ENCODE results near the gene RNH1.

RNH1 gene

DNA sequence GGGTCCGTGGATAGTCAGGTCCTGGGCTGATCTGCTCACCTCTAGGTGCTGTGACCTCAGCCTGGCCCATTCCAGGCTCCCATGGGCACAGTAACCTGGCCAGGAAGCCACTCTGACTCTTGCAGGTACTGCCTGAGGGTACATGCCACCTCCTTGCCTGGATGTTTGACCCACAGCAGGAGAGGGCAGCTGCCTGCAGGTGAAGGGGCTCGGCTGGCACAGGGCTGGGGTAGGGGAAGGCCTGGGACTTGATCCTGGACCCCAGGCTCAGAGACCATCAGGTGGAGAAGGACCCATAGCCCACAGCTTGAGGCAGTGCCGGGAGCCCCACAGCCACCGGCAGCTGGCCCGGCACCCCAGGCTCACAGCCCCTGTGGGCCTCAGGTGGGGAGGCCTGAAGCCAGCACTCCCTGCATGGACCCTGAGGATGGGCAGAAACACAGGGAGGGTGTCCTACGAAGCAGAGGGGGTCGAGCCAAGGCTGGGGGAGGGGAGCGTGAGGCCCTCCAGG, 33.0 kb upstream of the RNH1 start:
- H4K20me1 ChIP-seq (ENCODE audit: control insufficient read depth, insufficient read depth, low read depth, low read length): no peaks in the 10 kb centered on the region
- H3K4me2 ChIP-seq (ENCODE audit: low read length): no peak overlapping the region
- no peaks in the 10 kb centered on the region for H3K27me3 ChIP-seq (ENCODE audit: control insufficient read depth, low read length)
- H3K27ac ChIP-seq (ENCODE audit: low read depth, low read length): no peak overlapping the region
- H3F3A ChIP-seq (ENCODE audit: control insufficient read depth, insufficient read depth): peaks cover 10% of the 10 kb centered on the region
- H3K4me3 ChIP-seq (ENCODE audit: low read length): no peak overlapping the region
- H3K9me2 ChIP-seq (replicated peaks; ENCODE audit: control insufficient read depth, low read length): no peaks in the 10 kb centered on the region
- TF ChIP-seq, protein P1, sequence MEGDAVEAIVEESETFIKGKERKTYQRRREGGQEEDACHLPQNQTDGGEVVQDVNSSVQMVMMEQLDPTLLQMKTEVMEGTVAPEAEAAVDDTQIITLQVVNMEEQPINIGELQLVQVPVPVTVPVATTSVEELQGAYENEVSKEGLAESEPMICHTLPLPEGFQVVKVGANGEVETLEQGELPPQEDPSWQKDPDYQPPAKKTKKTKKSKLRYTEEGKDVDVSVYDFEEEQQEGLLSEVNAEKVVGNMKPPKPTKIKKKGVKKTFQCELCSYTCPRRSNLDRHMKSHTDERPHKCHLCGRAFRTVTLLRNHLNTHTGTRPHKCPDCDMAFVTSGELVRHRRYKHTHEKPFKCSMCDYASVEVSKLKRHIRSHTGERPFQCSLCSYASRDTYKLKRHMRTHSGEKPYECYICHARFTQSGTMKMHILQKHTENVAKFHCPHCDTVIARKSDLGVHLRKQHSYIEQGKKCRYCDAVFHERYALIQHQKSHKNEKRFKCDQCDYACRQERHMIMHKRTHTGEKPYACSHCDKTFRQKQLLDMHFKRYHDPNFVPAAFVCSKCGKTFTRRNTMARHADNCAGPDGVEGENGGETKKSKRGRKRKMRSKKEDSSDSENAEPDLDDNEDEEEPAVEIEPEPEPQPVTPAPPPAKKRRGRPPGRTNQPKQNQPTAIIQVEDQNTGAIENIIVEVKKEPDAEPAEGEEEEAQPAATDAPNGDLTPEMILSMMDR (IDR thresholded peaks at IDR 0.05; ENCODE audit: low read depth, low read length, poor library complexity, severe bottlenecking): no peak
- TF ChIP-seq EZH2phosphoT487 (IDR thresholded peaks at IDR 0.05; ENCODE audit: borderline replicate concordance, low read length): no peak
- no peaks in the 10 kb centered on the region for H3K36me3 ChIP-seq (ENCODE audit: control insufficient read depth, low read length)
- H3K4me1 ChIP-seq (ENCODE audit: control insufficient read depth, low read length): peaks cover 31% of the 10 kb centered on the region
- H3K79me2 ChIP-seq (ENCODE audit: control insufficient read depth, low read length): peaks cover 3% of the 10 kb centered on the region; the same call in 1 of the 2 replicates
- no peaks in the 10 kb centered on the region for H3K9me3 ChIP-seq (ENCODE audit: control insufficient read depth, insufficient read depth, low read length)

DNA sequence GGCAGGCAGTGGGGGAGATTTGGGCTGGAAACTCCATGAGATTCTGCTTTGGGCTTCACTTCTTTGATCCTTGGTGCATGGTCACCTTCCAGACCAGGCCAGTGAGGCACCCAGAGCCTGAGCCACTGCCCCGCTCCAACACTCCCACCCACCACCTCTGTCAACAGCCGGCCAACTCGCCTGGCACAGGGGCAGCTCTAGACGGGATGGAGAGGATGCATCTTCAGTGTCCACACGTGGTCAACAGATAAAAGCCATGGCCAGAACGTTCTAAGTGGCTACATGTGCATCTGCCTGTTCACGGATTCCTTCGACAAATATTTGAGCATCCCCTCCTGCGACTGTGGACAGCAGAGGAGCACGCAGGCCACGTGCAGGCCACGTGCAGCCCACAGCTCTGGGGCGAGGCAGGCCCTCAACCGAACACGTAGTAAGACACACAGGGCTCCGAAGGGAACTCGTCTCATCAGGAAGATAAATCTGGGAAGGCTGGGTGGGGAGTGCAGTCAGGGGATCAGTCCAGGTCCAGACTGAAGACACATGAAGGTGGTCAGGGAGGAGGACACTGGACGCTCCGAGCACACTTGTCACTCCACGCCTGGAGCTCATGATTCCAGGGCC, 31.5 kb upstream of the RNH1 start:
- peaks cover 42% of the 10 kb centered on the region for H3K4me1 ChIP-seq (ENCODE audit: control insufficient read depth, low read length)
- H3K9me2 ChIP-seq (replicated peaks; ENCODE audit: control insufficient read depth, low read length): no peaks in the 10 kb centered on the region
- peak overlapping the region; percentile 83; the same call in 1 of the 2 replicates for H3K4me3 ChIP-seq (ENCODE audit: low read length)
- H3F3A ChIP-seq (ENCODE audit: control insufficient read depth, insufficient read depth): peaks cover 10% of the 10 kb centered on the region
- H3K79me2 ChIP-seq (ENCODE audit: control insufficient read depth, low read length): peaks cover 18% of the 10 kb centered on the region
- no peaks in the 10 kb centered on the region for H3K27me3 ChIP-seq (ENCODE audit: control insufficient read depth, low read length)
- no peak overlapping the region for H3K27ac ChIP-seq (ENCODE audit: low read depth, low read length)
- no peaks in the 10 kb centered on the region for H3K9me3 ChIP-seq (ENCODE audit: control insufficient read depth, insufficient read depth, low read length)
- peak overlapping the region; percentile 71 for H3K4me2 ChIP-seq (ENCODE audit: low read length)
- H4K20me1 ChIP-seq (ENCODE audit: control insufficient read depth, insufficient read depth, low read depth, low read length): no peaks in the 10 kb centered on the region
- TF ChIP-seq, protein P1 (IDR thresholded peaks at IDR 0.05; ENCODE audit: low read depth, low read length, poor library complexity, severe bottlenecking): no peak
- TF ChIP-seq EZH2phosphoT487 (IDR thresholded peaks at IDR 0.05; ENCODE audit: borderline replicate concordance, low read length): no peak
- H3K36me3 ChIP-seq (ENCODE audit: control insufficient read depth, low read length): peaks cover 7% of the 10 kb centered on the region

DNA sequence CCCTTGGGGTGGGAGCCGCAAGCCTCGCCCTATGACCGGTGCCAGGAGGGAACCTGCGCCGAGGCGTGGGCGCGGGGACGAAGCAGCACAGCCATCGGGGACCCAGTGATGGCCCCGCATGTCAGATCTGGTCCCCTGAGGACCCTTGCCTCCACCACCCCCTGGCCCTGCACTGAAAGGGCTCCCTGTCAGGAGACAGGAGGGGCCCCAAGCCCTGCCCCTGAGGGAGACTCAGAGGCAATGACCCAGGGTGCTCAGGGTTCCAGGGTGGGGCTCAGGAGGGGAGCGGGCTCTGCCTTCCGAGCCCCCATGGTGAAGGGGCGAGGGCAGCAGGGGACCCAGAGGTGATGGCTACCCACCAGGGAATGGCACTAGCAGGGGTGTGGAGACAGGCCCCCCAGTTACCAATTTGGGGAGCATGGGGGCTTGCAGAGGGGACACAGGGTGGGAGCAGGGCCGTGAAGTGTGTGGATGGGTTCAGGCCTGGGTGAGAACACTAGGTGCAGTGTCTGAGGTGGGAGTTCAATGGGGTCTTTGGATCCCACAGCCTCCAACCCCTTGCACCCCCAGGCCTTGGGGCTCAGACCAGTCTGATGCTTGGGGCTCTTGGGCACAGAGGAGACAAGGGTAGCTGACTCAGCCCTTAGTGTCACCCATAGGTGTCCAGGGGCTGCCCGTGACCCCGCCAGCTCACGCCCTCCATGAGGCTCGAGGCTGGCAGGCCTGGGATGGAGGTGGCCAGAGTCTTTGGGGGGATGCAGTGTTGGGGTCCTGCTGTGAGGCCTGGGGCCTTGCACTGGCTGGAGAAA, 30.8 kb upstream of the RNH1 start:
- Histone ChIP-seq H3K36me3 (ENCODE audit: control insufficient read depth, low read length) (peaks cover 14% of the 10 kb centered on the region), H3K79me2 (ENCODE audit: control insufficient read depth, low read length) (peaks cover 20% of the 10 kb centered on the region), H4K20me1 (ENCODE audit: control insufficient read depth, insufficient read depth, low read depth, low read length) (no peaks in the 10 kb centered on the region), H3K4me1 (ENCODE audit: control insufficient read depth, low read length) (peaks cover 42% of the 10 kb centered on the region), H3K4me2 (ENCODE audit: low read length) (peak overlapping the region; percentile 71), H3K27ac (ENCODE audit: low read depth, low read length) (peak overlapping the region; percentile 97; the same call in 1 of the 2 replicates), H3K27me3 (ENCODE audit: control insufficient read depth, low read length) (no peaks in the 10 kb centered on the region), H3K9me2 (replicated peaks; ENCODE audit: control insufficient read depth, low read length) (no peaks in the 10 kb centered on the region), H3K9me3 (ENCODE audit: control insufficient read depth, insufficient read depth, low read length) (no peaks in the 10 kb centered on the region), H3K4me3 (ENCODE audit: low read length) (peak overlapping the region; percentile 83), H3F3A (ENCODE audit: control insufficient read depth, insufficient read depth) (peaks cover 10% of the 10 kb centered on the region)
- no peak for TF ChIP-seq EZH2phosphoT487 (IDR thresholded peaks at IDR 0.05; ENCODE audit: borderline replicate concordance, low read length)
- TF ChIP-seq, protein P1 (IDR thresholded peaks at IDR 0.05; ENCODE audit: low read depth, low read length, poor library complexity, severe bottlenecking): no peak
